HG03064 (cell line): ENCODE measurements around the gene ETF1.

Experiments used
- ATAC-seq: cut with Tn5 transposase; IDR thresholded peaks from one replicate; pipeline ENCODE4 v1.9.1; 2021; ENCODE audit warnings: low read depth; ENCODE audit not compliant: unreplicated experiment

The ETF1 gene

DNA sequence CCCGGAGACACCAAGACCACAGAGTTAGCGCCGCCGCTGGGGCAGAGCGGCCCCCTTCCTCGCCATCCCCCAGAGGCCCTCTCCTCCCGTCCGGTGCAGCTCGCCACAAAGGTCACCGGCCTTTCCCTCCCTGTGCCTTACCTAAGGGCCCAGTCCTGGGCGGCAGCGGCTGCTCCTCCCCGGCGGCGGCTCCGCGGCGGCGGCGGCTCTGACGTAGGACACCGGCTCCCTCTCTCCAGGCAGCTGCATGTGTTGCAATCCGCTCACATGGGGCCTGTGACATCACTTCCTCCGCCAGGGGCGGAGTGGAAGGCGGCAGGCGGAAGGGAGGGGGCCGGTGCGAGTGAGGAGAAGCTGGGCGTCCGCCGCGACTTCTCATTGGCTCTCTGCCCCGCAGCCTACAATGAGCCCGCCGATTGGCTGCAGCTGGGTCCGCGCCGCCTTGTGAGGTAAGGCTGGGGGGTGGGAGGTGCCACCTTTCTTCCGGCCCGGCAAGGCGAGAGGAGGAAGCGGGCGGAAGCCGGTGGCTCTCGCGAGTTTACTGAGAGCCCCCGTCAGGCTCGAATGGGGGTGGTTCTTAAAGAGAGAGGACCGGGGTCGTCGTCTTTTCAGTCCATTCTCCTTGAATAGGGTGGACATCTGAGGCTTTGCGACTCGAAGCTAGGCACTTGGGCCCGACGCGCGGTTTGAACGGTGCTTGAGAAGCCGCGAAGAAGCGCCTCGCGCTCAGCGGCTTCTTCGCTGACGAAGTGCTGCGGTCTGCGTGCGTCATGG is at the start of gene ETF1:
Gene ETF1, minus strand, starts transcription at position 281 of the 774 bp plus-strand sequence. CDS start 318 bp downstream, outside the sequence.
- ATAC-seq, result peak; percentile 92

DNA sequence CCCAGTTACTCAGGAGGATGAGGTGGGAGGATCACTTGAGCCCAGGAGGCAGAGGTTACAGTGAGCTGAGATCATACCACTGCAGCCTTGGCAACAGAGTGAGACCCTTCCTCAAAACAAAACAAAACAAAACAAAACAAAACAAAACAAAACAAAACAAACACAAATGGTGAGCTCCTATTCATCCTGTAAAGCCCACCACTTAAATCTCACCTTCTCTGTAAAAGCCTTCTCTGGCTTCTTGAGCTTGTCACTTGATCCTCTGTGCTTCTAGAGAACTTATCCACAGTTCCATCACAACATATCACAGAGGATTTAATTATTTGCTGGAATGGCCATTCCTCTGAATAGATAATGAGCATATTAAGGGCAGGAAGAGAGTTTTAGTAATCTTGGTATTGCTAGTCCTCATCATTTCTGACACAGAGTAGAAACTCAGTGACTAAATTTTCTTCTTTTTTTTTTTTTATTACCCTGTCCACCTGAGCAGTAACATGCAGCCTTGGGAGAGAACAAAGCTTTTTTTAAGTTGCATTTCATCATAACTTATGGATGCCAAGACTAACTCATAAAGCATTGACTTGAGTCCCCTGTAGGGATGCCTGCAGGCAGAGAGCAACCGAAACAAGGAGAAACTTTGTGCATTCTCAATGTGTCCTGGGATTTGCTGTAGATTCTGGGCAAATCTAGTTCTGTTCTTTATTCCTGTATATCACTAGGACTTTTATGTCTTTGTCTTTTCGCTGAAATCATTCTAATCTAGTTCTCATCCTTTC is 45.2 kb upstream of the ETF1 start:
- no peak for ATAC-seq

GRCh38 chr5:138585157-138585556 is 42.1 kb upstream of the ETF1 start:
- ATAC-seq, result no peak

GRCh38 chr5:138583984-138584637 is 41.1 kb upstream of the ETF1 start:
- ATAC-seq, result no peak

GRCh38 chr5:138582959-138583358 is 39.9 kb upstream of the ETF1 start:
- ATAC-seq, result no peak

DNA sequence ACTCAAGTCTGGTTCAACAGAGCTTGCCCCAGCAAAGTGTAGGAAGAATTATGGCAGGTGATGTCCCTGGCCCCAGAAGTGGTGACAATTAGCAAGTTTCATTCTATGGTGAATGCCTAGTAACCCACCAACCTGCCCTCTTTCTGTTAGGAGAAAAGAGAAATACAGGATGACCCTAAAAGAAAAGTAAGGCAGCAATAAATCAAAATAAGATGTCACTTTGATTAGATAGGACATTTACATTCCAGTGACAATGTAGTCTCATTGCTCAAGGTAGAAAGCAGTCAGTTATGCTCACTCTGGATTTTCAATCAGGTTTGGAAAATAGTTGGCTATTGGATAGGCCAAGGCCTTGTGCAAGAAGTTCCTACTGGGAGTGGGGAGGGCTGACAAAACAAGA is 37.7 kb upstream of the ETF1 start:
- no peak for ATAC-seq

DNA sequence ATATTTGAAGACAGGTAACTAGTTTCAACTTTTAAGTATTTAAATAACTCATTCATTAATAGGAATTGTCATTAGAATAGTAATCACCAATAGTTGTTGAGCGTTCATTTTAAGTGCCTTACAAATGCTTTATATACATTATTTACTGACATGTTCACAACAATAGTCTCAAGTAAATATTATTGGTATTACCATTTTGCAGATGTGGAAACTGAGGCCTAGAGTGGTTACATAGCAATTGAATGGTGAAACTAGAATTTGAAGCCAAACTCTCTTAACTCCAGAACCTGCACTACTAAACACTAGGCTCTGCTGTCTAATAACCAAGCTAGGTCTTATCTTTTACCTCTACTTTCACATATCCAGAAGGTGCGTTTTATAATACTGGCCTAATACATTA is 37.0 kb upstream of the ETF1 start:
- ATAC-seq, result no peak

DNA sequence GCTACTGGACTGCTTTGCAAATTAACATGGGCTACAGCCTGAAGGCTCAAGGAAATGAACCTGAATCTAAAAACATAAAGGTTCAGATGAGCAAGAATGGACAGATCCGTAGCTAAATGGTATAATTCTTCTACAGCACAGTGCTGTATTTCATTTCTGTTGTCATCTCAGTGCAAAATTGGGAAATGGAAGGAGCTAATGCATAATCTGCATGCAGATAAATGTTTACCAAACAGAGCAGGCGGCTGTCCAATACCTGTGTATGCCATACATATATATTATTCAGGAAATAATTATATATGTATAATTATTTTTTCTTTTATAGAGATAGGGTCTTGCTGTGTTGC is 36.5 kb upstream of the ETF1 start:
- no peak for ATAC-seq

GRCh38 chr5:138577452-138577851 is 34.4 kb upstream of the ETF1 start:
- no peak for ATAC-seq

DNA sequence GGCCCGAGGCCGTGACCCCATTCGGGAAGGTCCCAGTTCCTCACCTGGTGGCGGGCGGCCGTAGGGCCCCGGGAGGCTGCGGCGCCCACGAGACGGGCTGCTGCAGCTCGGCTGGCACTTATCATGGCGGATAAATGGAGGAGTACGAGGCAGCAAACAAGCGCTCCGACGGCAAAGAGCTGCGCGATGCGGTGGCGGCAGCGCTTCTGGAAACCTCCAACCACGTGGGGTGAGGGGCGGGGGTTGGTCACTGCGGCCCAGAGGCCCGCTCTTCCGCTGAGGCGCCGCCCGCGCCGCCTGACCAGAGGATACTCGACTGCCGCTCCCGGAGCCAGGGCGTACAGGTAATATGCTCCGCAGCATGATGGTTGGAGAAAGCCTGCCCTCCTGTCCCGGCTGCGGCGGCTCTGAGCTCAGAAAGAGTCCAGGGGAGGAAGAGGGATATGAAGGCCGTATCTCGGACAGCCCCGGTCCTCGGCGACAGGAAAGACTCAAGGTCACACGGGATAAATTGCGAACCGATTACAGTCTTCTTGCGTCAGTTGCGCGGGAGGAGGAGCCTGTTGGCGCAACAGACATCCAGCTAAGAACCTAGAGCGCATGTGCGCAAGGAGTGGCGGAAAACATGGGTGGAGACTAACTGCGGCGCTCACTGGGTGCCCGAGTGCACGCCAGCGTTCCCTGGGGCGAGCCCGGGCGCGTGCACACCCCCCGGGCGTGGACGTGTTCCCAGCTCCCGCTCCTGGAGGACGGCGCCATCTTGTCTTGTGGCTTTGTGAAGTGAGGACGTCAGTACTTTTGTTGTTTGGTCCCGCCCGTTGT is 32.4 kb upstream of the ETF1 start, which contains the start of gene HSPA9:
Gene HSPA9, minus strand, starts transcription at position 208 of the 822 bp plus-strand sequence. Its CDS starts 83 bp downstream, at position 125.
- ATAC-seq, result peak; percentile 79

DNA sequence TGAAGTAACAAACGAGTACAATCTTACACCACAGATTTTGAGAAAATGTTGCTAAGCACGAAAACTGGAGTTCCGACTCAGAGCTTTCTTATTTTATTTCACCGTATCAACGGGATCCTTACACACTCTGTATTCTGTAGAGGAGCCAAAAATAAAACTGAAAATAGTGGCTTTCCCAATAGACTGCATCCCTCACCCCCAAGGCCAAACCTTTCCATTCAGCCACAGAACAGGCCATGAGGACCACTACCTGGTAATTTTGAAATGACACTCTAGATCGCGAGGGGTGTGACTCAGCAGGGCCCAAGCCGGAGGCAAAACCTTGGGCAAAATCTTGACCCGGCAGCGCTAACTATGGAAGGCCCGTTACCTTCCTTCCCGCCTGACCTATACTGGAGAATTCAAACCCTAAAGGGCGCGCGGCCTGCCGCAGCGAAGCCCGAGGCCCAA is 31.7 kb upstream of the ETF1 start:
- ATAC-seq, result no peak

DNA sequence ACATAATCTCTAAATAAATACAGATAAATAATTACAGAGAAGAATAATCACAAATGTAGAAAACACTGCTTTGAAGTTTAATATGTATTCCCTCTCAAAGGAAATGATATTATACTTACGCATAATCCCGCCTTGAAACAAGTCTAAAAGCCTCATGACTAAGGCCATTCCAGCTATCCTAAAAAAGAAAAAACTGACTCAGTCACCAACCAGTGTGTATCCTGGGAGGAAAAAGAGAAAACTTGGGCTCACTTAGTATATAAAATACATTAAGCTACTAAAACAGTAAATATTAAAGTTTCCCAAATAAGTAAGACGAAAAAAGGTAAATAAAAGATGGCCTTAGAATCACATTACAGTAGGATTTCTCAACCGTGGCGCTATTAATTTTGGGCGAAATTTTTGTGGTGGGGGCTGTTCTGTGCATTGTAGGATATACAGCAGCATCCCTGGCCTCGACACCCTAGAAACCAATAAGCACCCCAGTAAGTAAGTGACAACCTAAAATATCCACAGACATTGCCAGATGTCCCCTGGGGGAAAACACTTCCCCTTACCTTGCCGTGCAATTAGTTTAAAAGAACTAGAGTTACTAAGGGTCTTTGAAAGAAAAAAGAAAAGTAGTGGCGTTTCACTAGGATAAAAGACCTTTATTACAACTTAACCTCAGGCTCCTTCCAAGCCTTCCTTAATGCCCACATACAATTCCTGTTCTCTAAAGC is 31.1 kb upstream of the ETF1 start:
- ATAC-seq, result no peak

DNA sequence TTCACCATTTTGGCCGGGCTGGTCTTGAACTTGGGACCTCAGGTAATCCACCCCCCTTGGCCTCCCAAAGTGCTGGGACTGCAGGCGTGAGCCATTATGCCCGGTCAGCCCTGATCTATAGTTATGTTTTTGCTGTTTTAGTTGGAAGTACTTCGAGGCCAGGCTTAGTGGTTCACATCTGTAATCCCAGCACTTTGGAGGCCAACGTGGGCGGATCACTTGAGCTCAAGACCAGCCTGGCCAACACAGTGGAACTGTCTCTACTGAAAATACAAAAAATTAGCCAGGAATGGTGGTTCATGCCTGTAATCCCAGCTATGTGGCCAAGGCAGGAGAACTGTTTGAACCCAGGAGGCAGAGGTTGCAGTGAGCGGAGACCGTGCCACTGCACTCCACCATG is 30.2 kb upstream of the ETF1 start:
- no peak for ATAC-seq

GRCh38 chr5:138570871-138571270 is 27.8 kb upstream of the ETF1 start:
- no peak for ATAC-seq

- ATAC-seq, result no peak
These were observed 26.7 kb upstream of the ETF1 start for GRCh38 chr5:138569782-138570181.

GRCh38 chr5:138568061-138568824 is 25.2 kb upstream of the ETF1 start:
- ATAC-seq, result no peak

DNA sequence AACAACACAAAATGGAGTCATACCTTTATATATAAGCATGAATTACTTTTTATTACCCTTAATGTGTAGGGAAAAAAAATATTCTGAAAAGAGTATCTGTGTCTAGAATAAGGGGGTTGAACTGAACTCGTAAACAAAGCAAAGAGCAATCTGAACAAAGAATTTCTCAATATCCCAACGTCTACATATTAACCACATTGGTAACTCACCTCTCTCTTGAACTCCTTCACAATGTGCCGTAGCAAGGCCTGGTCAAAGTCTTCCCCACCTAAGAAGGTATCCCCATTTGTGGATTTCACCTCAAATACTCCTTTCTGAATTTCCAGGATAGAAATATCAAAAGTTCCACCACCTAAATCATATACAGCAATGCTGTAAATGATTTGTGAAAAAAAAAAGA is 23.8 kb upstream of the ETF1 start:
- ATAC-seq, result no peak

DNA sequence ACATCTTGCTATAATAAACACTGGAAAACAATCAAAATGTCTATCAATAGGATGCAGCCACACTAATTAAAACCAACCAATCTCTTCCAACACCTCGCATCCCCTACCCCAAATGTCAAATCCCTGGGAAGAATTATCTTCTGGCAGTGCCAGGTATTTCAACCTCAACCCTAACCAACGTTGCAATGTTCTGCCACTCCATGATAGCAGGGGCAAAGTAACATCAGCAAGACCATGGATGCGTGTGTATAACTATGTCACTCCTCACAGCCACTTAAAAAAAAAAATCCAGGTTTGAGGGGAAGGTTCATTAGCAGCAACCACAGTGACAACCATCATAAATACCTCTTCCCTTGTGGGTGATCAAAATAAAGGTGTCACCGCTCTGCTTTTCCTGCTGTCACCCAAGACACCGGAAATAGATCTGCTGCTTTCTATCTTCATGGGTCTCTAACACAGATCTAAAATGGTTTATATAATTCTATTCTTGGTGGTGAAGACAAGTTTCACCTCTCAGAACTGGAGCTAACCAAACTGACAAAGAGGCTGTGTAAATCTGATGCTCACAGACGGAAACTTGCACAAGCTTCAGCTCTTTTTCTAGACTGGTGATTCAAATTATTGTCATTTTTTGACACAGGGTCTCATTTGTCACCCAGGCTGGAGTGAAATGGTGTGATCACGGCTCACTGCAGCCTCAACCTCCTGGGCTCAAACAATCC is 22.2 kb upstream of the ETF1 start:
- no peak for ATAC-seq
